ENCODE measurements around the gene BCAN. TPM values are rescaled to one million over a fixed set of nuclear protein-coding genes. Genes with fewer than 3 reads are reported as not detected.
"Not testable (repeated sequence)": the region's sequence is repeated elsewhere in the genome, so short reads cannot be mapped to it uniquely, and the experiment has no call there.

Gene BCAN, protein sequence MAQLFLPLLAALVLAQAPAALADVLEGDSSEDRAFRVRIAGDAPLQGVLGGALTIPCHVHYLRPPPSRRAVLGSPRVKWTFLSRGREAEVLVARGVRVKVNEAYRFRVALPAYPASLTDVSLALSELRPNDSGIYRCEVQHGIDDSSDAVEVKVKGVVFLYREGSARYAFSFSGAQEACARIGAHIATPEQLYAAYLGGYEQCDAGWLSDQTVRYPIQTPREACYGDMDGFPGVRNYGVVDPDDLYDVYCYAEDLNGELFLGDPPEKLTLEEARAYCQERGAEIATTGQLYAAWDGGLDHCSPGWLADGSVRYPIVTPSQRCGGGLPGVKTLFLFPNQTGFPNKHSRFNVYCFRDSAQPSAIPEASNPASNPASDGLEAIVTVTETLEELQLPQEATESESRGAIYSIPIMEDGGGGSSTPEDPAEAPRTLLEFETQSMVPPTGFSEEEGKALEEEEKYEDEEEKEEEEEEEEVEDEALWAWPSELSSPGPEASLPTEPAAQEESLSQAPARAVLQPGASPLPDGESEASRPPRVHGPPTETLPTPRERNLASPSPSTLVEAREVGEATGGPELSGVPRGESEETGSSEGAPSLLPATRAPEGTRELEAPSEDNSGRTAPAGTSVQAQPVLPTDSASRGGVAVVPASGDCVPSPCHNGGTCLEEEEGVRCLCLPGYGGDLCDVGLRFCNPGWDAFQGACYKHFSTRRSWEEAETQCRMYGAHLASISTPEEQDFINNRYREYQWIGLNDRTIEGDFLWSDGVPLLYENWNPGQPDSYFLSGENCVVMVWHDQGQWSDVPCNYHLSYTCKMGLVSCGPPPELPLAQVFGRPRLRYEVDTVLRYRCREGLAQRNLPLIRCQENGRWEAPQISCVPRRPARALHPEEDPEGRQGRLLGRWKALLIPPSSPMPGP
- total RNA-seq = not detected in 2 replicates

DNA sequence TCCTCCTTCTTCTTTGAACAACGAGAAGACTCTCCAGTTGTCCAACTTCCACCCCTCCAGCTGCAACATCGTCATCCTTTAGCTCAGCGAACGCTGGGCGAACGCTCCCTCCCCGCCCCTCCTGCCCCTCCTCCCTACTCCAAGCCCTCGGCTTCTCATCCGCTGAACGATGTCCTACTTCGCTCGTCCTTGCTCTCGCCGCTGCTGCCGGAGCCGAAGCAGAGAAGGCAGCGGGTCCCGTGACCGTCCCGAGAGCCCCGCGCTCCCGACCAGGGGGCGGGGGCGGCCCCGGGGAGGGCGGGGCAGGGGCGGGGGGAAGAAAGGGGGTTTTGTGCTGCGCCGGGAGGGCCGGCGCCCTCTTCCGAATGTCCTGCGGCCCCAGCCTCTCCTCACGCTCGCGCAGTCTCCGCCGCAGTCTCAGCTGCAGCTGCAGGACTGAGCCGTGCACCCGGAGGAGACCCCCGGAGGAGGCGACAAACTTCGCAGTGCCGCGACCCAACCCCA, at the start of gene BCAN:
Gene BCAN, plus strand, starts transcription at position 357 of the 504 bp plus-strand sequence. CDS start 3,938 bp downstream, outside the sequence.
- DNase-seq (ENCODE audit: low read depth in 2 of 2) = no peak

DNA sequence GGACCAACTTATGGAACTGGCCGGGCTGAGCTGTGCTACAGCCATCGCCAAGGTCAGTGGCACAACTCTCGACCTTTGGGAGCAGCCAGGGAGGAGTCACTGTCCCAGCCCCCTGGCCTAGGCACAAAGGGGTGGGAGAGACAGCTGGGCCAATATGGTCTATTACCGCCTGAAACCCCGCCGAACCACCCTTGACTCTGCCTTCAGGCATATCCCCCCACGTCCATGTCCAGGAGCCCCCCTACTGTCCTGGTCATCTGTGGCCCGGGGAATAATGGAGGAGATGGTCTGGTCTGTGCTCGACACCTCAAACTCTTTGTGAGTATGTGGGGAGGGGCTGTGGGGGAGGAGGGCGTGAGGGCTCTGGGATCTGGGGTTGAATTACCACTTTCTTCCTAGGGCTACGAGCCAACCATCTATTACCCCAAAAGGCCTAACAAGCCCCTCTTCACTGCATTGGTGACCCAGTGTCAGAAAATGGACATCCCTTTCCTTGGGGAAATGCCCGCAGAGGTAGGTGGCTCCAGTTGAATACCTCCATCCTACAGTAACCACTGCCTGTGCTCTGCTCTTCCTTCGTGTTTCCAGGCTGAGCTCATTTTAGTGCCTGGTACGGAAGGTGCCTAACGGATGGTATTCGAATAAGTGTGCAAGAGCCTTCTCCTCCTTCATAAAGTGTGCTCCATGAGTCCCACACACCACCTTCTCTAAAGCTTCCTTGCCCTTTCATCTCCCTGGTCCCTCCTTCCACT, 49.6 kb upstream of the BCAN start:
- DNase-seq (ENCODE audit: low read depth in 2 of 2) = no peak

DNA sequence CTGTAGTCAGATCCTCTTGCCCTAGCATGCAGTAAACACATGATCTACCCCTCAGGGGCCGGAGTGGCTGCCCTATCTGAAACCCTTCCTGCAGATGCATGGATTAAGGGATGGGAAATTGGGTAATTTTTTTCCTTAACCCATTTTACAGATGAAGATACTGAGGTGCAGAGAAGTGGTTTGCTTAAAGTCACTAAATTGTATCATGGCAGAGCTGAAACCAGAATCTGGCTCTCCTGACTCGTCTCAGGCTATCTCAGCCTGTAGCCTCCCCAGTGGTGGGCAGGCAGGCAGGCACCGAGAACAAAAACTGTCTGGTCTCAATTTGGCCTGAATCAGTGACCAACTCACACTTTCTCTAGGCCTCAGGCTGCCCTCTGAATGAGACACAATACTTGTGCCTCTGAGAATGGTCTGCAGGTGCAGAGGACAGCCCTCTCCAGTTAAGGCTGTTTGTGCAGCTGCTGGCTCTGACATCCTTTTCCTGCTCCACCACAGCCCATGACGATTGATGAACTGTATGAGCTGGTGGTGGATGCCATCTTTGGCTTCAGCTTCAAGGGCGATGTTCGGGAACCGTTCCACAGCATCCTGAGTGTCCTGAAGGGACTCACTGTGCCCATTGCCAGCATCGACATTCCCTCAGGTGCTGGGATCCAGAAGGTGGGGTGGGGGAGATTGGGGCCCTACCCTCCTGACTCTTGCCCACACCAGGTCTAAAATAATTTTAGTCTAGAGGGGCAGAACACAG, 48.8 kb upstream of the BCAN start:
- peak; percentile 26 to 84 for DNase-seq (ENCODE audit: low read depth in 2 of 2)

DNA sequence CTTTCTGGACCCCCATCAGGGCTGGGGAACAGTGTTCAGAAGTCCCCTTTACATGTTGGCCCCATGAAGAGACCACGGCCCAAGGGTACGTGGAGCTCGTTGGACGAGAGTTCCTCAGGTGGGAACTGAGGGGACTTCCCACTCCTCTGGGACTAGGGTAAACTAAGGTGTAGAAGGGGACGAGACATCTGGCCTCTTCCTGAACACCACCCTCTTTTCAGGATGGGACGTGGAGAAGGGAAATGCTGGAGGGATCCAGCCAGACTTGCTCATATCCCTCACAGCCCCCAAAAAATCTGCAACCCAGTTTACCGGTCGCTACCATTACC, 48.3 kb upstream of the BCAN start:
- DNase-seq (ENCODE audit: low read depth in 2 of 2) = no peak

DNA sequence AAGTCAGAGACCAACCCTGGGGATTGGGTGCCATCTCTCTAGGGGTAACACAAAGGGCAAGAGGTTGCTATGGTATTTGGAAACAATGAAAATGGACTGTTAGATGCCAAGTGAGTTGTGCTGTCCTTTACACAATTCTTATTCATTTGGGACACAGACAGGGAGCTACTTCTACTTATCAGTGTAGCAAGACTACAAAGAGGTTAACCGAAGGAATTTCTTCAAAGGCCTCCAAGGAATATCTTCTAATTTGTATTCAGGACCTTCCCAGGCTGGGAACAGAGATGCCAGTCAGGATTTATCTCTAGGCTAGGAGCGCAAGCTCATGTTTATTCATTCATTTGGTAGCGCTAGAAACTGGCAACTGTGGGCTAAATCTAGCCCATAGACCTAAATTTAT, 47.7 kb upstream of the BCAN start:
- no peak for DNase-seq (ENCODE audit: low read depth in 2 of 2)

DNA sequence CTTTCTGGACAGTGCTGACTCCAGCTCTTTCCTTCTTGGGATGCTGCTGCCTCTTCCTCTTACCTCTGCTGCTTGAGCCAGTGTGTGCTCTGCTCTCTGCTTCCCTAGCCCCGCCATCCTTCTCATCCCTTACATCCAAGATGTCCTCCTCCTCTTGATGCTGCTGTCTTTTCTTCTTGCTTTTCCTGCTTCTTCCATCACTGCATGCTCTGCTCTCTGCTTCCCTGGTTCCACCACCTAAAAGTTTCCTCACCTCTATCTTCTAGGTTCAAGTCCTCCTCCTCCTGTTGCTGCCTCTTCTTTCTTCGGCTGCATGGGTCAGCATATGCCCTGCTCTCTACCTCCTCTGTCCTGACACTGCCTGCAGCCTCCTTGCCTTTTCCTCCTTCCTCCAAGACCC, 46.9 kb upstream of the BCAN start:
- no peak for DNase-seq (ENCODE audit: low read depth in 2 of 2)

DNA sequence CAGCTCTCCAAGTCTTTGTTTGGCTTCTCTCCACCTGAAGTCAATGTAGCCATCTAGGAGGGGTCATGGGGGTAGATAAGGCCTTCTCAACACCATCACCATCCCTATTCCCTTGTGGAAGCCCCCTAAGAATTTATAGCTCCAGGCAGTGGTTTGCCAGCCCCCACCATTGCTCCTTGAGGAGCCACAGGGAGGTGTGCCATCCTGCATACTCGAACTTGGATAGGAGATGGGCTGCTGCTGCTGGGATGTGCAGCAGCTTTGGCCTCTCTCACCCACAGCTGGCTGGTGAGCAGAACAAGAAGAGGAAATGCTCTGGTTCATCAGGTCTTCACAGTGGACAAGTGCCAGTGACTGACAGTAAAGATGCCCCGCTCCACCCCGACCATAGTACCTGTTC, 45.5 kb upstream of the BCAN start:
- DNase-seq (ENCODE audit: low read depth in 2 of 2) = no peak

DNA sequence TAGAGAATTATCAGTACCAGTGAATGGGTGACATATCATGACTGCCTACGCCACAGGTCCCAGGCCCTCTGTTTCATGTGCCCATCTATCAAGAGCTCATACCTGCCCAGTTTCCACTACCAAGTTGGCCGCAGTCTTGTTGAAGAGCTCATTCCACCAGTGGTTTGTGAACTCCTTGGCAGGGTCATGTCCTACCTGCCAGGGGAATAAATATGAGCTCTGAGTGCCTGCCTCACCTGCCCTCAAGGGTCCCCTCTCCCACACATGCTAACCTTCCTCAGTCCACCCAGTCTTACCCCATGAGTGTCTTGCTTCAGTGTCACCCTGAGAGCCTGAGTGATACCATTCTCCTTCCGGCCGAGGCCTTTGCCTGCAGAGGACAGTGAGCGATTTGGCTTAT, 43.8 kb upstream of the BCAN start:
- no peak for DNase-seq (ENCODE audit: low read depth in 2 of 2)

DNA sequence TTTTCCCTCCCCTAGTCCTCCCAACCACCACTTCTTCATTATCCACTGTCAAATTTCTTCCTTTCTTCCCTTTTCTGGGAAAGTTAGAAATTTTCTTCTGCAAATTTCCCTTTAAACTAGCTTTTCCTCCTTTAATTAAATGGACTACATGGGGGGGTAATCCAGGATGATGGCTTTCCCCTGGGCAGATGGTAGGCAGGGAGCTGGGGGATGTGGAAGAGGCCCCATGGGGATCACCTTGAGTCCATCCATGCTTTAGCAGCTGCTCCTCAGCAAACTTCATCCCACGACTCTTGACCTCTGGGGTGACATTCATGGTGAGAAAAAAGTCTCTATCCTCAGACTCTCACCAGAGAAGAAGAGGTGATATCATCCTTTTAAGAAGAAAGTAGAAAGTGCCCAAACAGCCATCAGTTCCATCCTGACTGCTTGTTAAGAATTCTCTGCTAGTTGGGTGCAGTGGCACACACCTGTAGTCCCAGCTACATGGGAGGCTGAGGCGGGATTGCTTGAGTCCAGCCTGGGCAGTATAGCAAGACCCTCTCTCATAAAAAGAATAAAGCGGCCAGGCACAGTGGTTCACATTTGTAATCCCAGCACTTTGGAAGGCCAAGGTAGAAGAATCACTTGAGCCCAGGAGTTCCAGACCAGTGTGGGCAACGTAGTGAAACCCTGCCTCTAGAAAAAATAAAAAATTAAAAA, 43.0 kb upstream of the BCAN start:
- DNase-seq (ENCODE audit: low read depth in 2 of 2) = no peak

DNA sequence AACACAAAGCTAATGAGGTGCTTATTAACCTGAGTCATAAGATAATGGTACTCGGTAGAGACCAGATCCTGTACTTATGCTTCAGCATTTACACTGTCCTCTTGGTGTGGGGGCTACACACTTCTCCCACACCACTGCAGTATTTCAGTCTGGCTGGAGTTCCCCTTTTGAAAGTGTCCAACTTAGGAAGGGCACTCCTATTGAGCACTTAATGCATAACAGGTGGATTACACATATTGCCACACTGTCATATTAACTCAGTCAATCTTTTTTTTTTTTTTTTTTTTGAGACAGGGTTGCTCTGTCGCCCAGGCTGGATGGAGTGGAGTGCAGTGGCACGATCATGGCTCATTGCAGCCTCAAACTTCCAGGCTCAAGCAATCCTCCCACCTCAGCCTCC, 42.1 kb upstream of the BCAN start:
- peak in 1 of 2 donors; percentile 33 for DNase-seq (ENCODE audit: low read depth in 2 of 2)

DNA sequence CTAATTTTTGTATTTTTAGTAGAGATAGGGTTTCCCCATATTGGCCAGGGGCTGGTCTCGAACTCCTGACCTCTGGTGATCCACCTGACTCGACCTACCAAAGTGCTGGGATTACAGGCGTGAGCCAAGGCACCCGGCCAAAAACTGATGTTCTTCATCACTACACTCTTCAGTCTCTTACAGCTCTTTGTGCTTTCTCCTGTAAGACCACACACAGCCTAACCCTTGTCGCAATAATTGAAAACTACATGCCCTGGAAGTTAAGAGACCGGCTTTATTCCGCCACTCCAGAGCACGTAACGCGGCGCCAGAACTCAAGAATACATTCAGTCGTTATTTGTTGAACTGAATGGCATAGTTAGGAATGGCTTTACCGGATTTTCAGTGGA, 41.2 kb upstream of the BCAN start:
- DNase-seq (ENCODE audit: low read depth in 2 of 2) = no peak

DNA sequence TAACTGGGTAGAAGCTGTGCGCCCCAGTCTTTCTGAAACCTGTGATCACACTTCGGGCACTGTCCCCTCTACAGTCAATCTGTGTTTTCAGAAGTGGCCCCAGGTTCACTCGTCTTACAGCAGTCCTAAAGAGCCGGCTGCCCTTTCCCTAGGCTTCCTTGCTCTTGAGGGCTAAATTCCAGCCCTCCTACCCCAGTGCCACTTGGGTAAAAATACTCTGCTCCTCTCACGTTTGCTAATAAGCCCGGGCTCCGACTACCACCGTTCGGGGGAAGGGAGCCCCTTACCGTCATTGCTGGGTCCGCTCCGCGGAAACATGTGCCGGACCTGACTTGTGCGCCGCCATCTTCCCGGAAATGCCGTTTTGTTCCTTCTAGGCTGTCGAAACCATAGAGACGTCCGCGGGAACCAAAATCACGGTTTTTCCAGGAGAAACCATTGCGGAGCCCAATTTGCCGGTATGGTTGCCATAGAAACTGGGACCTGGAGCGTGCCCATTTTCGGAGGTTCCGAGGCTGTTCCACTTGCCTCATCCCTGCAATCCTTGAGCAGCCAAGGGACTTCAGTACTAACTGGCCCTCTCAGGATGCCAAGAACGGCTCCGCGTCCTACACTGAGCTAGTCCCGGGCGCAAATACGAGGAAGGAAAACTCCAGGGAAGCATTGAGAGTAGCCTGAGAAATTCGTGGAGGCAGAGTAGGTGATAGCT, 40.6 kb upstream of the BCAN start, which contains the start of gene GPATCH4:
Gene GPATCH4, minus strand, starts transcription at position 358 of the 709 bp plus-strand sequence.
- DNase-seq (ENCODE audit: low read depth in 2 of 2) = peak; percentile 82 to 89

DNA sequence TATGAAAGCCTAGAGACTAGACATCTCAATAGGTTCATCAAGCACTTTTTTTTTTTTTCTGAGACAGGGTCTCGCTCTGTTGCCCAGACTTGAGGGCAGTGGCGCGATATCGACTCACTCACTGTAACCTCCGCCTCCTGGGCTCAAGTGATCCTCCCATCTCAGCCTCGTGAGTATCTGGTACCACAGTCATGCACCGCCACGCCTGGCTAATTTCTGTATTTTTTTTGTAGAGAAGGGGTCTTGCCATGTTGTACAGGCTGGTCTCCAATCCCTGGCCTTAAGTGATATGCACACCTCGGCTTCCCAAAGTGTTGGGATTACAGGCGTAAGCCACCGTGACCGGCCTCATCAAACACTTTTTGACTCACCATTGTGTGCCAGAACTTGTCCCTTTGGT, 40.0 kb upstream of the BCAN start:
- DNase-seq (ENCODE audit: low read depth in 2 of 2) = no peak

DNA sequence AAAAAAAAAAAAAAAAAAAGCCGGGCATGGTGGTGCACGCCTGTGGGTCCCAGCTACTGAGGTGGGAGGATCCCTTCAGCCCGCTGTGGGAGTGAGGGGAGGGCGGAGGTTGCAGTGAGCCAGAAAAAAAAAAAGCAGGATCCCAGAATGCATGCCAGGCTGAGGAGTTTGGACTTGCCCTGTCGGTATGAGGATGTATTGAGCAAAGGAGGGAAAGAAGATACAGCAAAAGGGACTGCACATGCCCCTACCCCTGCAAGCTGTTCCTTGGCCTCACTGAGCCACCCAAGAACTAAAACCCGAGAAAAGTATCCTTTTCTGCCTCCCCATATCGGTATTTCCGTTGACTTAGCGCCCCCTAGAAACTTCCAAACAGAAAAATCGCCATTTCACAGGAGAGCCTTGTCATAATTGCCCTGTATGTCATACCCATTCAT, 39.3 kb upstream of the BCAN start:
- DNase-seq (ENCODE audit: low read depth in 2 of 2) = peak in 1 of 2 donors; percentile 28

DNA sequence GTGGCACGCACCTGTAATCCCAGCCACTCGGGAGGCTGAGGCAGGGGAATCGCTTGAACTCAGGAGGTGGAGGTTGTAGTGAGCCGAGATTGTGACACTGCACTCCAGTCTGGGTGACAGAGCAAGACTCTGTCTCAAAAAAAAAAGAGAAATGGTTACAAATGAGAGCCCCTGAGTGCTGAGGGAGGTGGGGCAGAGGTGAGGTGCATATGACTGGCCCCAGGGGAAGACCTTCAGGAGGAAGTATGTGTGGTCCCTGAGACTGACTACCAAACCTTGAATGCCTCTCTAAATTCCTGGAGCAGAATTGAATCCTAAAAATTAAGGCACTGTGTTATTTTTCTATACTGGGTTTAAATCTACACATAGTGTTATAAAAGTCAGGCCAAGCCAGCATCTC, 34.6 kb upstream of the BCAN start:
- not testable (repeated sequence) for DNase-seq (ENCODE audit: low read depth in 2 of 2)

DNA sequence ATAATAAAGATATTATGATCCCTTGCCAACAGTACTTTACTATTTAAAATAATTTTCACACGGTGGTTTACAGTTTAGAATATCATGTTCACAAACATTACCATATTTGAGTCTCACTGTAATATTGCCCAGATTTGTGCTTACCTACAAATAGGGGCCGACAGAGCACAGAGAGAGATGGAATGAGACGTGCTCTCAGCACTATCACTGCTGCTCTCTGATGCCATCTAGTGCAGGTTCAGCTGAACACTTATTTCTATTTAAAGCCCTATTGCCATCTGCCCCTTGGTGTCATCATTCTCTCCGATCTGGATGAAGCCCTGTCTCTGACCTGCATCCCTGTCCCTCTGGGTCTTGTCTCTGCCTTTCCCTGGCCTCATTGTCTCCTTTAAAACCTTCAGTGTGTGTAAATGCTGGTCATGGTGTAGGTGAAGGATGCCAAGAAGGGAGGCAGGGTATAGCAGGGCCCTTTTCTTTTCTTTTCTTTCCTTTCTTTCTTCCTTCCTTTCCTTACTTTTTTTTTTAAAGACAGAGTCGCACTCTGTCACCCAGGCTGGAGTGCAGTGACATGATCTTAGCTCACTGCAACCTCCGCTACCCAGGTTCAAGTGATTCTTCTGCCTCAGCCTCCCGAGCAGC, 33.8 kb upstream of the BCAN start:
- peak; percentile 81 to 88 for DNase-seq (ENCODE audit: low read depth in 2 of 2)

DNA sequence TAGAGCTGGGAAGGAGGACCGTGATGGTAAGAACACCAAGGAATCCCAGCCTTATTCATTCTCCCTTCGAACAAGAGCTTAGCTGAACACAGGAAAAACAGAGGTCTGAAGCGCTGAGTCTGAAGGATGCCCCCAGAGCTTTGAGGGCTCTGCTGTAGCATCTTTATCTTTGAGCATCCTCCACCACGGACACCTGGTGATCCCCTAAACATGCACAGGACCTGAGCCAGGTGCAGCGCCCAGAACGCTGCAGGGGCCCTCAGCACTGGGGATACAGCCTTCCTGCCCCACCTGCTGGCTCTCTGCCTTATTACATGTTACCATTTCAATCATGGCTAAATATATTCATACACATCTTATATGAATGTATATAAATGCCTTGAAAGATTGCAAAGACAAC, 32.9 kb upstream of the BCAN start:
- DNase-seq (ENCODE audit: low read depth in 2 of 2) = peak; percentile 25 to 47

DNA sequence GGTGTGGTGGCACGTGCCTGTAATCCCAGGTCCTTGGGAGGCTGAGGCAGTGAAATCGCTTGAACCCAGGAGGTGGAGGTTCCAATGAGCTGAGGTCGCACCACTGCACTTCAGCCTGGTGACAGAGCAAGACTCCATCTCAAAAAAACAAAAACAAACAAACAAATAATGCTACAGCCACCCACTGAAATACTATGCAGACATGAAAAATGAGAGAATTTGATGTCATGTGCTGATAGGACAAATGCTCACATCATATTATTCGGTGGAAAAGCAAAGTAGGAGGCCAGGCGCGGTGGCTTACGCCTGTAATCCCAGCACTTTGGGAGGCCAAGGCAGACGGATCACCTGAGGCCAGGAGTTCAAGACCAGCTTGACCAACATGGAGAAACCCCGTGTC, 31.8 kb upstream of the BCAN start:
- DNase-seq (ENCODE audit: low read depth in 2 of 2) = not testable (repeated sequence)

DNA sequence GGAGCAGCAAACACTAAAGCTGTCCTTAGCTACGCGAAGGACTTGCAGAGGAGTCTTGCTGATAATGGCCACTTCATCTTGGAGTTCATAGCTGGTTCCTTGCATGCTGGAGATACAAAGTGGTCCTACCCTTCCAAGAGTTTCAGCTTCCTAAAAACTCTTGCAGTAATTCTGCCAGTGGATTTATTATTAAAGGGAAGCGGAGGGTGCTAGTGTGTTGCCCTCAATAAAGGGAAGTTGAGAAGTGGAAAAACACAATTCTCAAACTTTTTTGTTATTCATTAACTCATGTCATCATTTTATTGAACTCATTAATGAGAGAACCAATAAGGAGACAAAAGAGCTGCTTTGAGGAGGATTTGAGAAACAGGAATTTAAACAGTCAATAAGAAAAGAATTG, 29.3 kb upstream of the BCAN start:
- no peak for DNase-seq (ENCODE audit: low read depth in 2 of 2)
